ENCODE measurements around the gene FUT3. TPM values are rescaled to one million over a fixed set of nuclear protein-coding genes. Genes with fewer than 3 reads are reported as not detected.

The FUT3 gene
- total RNA-seq, 1 experiment from 2014 or later: not detected

DNA sequence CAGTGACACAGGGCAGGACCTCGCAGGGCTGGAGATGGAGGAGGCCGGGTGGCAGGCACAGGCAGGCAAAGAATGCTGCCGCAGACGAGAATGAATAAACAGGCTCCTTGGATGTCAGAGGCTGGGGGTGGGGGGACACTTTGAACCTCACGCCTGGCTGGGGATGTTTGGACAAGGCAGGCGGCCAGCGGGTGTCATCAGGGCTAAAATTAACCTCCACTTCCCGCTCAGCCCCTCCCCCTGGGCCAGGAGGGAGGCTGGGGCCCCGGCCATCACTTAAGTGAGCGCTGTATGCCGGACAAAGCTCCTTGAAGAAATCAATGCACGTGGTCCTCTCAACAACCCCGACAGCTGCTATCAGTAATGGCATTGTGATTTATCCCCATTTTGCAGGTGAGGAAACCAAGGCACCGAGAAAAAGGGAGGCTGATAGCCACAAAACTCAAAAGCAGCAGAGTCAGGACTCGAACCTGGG lies 29.4 kb upstream of the FUT3 start:
- WGBS (ENCODE audit: extremely low coverage, insufficient read length, low lambda C conversion rate): no CpG with 5 or more reads among the region's 15 CpGs

More for the DNA sequence above, 29.4 kb upstream of the FUT3 start:
- Histone ChIP-seq H2BK15ac (ENCODE audit: low read depth, low read length) (no peak overlapping the region), H4K5ac (ENCODE audit: insufficient read length, low read depth, low read length) (no peak overlapping the region), H3K23ac (ENCODE audit: insufficient read length, low read depth, low read length) (no peak overlapping the region), H3K27me3 (ENCODE audit: insufficient read depth, low read length) (no peaks in the 10 kb centered on the region), H3K79me1 (ENCODE audit: insufficient read depth, low read depth, low read length, poor library complexity, severe bottlenecking) (no peaks in the 10 kb centered on the region), H4K8ac (replicated peaks; ENCODE audit: insufficient read length, low read depth, low read length) (no peak overlapping the region), H3K4me1 (ENCODE audit: insufficient read depth, low read length) (no peaks in the 10 kb centered on the region), H3K14ac (ENCODE audit: insufficient read depth, low read length) (no peak overlapping the region), H2BK5ac (ENCODE audit: insufficient read length, low read length) (no peak overlapping the region), H2AFZ (ENCODE audit: low read length) (no peak overlapping the region), H3K23me2 (ENCODE audit: insufficient read length, low read depth, low read length, poor library complexity, severe bottlenecking) (no peaks in the 10 kb centered on the region), H3K79me2 (ENCODE audit: insufficient read depth, low read length) (no peaks in the 10 kb centered on the region), H2BK12ac (ENCODE audit: insufficient read length, low read depth, low read length) (no peak overlapping the region), H3T11ph (ENCODE audit: low read length) (no peak overlapping the region), H3K9ac (ENCODE audit: extremely low read depth, insufficient read length, low read length) (no peak overlapping the region), H3K18ac (ENCODE audit: insufficient read length, low read depth, low read length) (no peak overlapping the region), H3K4ac (ENCODE audit: low read depth, low read length) (no peak overlapping the region), H3K56ac (ENCODE audit: insufficient read length, low read depth, low read length) (no peak overlapping the region), H2BK120ac (ENCODE audit: low read depth, low read length, poor library complexity, severe bottlenecking) (no peak overlapping the region), H4K20me1 (ENCODE audit: control insufficient read depth, insufficient read depth, insufficient read length) (no peaks in the 10 kb centered on the region), H4K91ac (ENCODE audit: insufficient read length, low read depth, low read length) (no peak overlapping the region), H3K4me2 (ENCODE audit: insufficient read depth, insufficient read length, low read length) (no peak overlapping the region), H2AK5ac (ENCODE audit: insufficient read length, low read length) (no peak overlapping the region), H2BK20ac (ENCODE audit: low read depth, low read length, poor library complexity, severe bottlenecking) (no peak overlapping the region), H3K9me3 (ENCODE audit: control insufficient read depth, low read depth, low read length) (no peaks in the 10 kb centered on the region), H3K27ac (ENCODE audit: insufficient read length, low read depth, low read length) (no peak overlapping the region)
- Mint-ChIP-seq H3K27me3 (ENCODE audit: low read depth) (peaks cover 31% of the 10 kb centered on the region), H3K27ac (no peak overlapping the region), H3K4me3 (no peak overlapping the region), H3K36me3 (ENCODE audit: insufficient read depth in 1 of 3, low read depth in 3 of 3) (no peaks in the 10 kb centered on the region), H3K9me3 (no peaks in the 10 kb centered on the region; a peak in 1 of 5 replicates), H3K4me1 (peaks cover 13 to 30% of the 10 kb centered on the region in 2 experiments)
- no peak for DNase-seq
- TF ChIP-seq, protein P1, sequence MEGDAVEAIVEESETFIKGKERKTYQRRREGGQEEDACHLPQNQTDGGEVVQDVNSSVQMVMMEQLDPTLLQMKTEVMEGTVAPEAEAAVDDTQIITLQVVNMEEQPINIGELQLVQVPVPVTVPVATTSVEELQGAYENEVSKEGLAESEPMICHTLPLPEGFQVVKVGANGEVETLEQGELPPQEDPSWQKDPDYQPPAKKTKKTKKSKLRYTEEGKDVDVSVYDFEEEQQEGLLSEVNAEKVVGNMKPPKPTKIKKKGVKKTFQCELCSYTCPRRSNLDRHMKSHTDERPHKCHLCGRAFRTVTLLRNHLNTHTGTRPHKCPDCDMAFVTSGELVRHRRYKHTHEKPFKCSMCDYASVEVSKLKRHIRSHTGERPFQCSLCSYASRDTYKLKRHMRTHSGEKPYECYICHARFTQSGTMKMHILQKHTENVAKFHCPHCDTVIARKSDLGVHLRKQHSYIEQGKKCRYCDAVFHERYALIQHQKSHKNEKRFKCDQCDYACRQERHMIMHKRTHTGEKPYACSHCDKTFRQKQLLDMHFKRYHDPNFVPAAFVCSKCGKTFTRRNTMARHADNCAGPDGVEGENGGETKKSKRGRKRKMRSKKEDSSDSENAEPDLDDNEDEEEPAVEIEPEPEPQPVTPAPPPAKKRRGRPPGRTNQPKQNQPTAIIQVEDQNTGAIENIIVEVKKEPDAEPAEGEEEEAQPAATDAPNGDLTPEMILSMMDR (conservative IDR thresholded peaks at IDR 0.05): no peak

Data from H9 (cell line).